SKM-1 treated with dmso at 0.1 percent for 144 hours (cell line): ENCODE measurements around the gene CACNA1H.
"Not testable (repeated sequence)": the region's sequence is repeated elsewhere in the genome, so short reads cannot be mapped to it uniquely, and the experiment has no call there.

Experiments used
- DNase-seq: peaks from one replicate; lab custom pipeline; 2025; ENCODE audit not compliant: unreplicated experiment; lab: John Stamatoyannopoulos, UW

The CACNA1H gene

GRCh38 chr16:1245452-1246020, 92.6 kb downstream of the CACNA1H start:
- no peak for DNase-seq

GRCh38 chr16:1247903-1248537, 95.1 kb downstream of the CACNA1H start:
- DNase-seq, result not testable (repeated sequence)

- DNase-seq, result not testable (repeated sequence)
These were observed 96.3 kb downstream of the CACNA1H start for GRCh38 chr16:1249031-1249755.

- not testable (repeated sequence) for DNase-seq
These were observed 100.9 kb downstream of the CACNA1H start for GRCh38 chr16:1253701-1254364.

- not testable (repeated sequence) for DNase-seq
These were observed 101.9 kb downstream of the CACNA1H start for GRCh38 chr16:1254821-1255220.

GRCh38 chr16:1255276-1256122, 102.6 kb downstream of the CACNA1H start, which contains the start of gene TPSD1:
TSS of gene TPSD1 (plus strand) at chr16:1256069. CDS start at chr16:1256281, 212 bp downstream.
- DNase-seq, result not testable (repeated sequence)

GRCh38 chr16:1256296-1256873, 103.5 kb downstream of the CACNA1H start:
- not testable (repeated sequence) for DNase-seq

GRCh38 chr16:1256874-1257322, 104.0 kb downstream of the CACNA1H start:
- DNase-seq, result no peak

- no peak for DNase-seq
These were observed 104.8 kb downstream of the CACNA1H start for GRCh38 chr16:1257561-1258224.

GRCh38 chr16:1258225-1258600, 105.3 kb downstream of the CACNA1H start:
- no peak for DNase-seq

GRCh38 chr16:1258906-1259759, 106.2 kb downstream of the CACNA1H start:
- no peak for DNase-seq

- DNase-seq, result no peak
These were observed 106.8 kb downstream of the CACNA1H start for GRCh38 chr16:1259760-1260068.

- DNase-seq, result no peak
These were observed 107.3 kb downstream of the CACNA1H start for GRCh38 chr16:1260101-1260680.

- DNase-seq, result no peak
These were observed 108.4 kb downstream of the CACNA1H start for GRCh38 chr16:1261131-1261892.

- no peak for DNase-seq
These were observed 109.4 kb downstream of the CACNA1H start for GRCh38 chr16:1262210-1262845.

GRCh38 chr16:1262846-1263221, 109.9 kb downstream of the CACNA1H start:
- DNase-seq, result no peak

- DNase-seq, result no peak
These were observed 110.9 kb downstream of the CACNA1H start for GRCh38 chr16:1263591-1264344.
